WI38 (cell line): ENCODE results near the gene AKR7A2.
"Not testable (repeated sequence)": the region's sequence is repeated elsewhere in the genome, so short reads cannot be mapped to it uniquely, and the experiment has no call there.

ENCODE experiments used
- H3K4me3 ChIP-seq: 2 replicates; pipeline ENCODE4 v1.5.1; 2011; ENCODE audit warnings: low read depth, mild to moderate bottlenecking, control low read depth, low read length
- TF ChIP-seq, protein P1 (sequence below): IDR thresholded peaks from 2 replicates; pipeline ENCODE4 v1.5.1; 2012; ENCODE audit warnings: low read depth, mild to moderate bottlenecking, control low read depth, low read length

Gene AKR7A2

GRCh38 chr1:19294638-19295037, 17.3 kb downstream of the AKR7A2 start:
- no peak overlapping the region for H3K4me3 ChIP-seq
- TF ChIP-seq, protein P1, sequence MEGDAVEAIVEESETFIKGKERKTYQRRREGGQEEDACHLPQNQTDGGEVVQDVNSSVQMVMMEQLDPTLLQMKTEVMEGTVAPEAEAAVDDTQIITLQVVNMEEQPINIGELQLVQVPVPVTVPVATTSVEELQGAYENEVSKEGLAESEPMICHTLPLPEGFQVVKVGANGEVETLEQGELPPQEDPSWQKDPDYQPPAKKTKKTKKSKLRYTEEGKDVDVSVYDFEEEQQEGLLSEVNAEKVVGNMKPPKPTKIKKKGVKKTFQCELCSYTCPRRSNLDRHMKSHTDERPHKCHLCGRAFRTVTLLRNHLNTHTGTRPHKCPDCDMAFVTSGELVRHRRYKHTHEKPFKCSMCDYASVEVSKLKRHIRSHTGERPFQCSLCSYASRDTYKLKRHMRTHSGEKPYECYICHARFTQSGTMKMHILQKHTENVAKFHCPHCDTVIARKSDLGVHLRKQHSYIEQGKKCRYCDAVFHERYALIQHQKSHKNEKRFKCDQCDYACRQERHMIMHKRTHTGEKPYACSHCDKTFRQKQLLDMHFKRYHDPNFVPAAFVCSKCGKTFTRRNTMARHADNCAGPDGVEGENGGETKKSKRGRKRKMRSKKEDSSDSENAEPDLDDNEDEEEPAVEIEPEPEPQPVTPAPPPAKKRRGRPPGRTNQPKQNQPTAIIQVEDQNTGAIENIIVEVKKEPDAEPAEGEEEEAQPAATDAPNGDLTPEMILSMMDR: no peak

DNA sequence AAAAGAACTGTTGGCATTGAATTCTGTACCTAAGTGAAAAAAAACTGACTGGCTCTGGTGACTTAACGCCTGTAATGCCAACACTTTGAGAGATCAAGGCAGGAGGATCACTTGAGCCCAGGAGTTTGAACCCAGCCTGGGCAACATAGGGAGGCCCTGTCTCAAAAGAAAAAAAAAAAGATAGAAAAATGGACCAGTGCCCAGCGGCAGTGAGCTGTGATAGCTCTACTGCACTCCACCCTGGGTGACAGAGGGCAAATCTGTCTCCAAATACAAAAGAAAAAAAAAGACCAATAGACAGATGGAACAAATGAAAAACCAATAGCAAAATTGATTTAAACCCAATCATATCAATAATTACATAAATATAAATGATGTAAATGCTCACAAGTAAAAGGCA, 22.7 kb downstream of the AKR7A2 start:
- H3K4me3 ChIP-seq: no peak overlapping the region
- TF ChIP-seq, protein P1: no peak

GRCh38 chr1:19288324-19289241, 23.4 kb downstream of the AKR7A2 start, which contains the start of gene AKR7A3:
Gene AKR7A3 (minus strand): TSS chr1:19288770. CDS start chr1:19288709, 61 bp downstream.
- peak within 1 kb of the TSS; percentile 29 for H3K4me3 ChIP-seq

DNA sequence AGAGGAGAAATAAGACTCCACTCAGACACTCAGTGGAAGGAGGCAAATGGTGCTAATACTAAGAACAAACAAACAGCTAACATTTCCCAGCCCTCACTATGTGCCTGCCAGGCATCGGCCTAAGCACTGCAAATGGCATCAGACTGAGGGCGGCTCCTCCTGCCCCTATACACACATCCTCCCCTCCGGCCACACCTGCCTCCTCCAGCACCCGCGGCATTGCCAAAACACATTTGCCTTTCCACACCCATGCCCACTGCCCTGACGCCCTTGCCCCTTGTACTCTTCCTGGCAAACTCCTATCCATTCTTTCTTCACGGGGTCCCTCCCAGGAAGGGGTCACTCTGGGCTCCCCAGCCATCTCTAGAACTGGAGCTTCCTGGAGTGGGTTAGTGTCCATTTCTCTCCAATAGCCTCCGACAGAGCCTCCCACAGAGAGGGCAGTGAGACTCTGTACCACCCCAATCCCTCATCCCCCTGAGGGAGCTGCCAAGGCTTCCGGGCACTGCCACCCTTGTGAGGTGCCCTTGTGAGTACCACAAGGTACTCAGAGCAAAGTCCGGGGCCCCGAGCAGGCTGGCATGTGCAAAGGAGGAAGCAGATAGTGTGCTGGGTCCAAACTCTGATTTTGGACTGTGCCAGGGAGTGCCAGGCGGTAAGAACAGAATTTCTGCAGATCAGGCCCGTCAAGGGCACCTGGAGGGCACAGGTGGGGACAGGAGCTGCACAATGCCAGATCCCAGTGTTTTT, 24.3 kb downstream of the AKR7A2 start:
- TF ChIP-seq, protein P1: no peak

GRCh38 chr1:19285807-19286206, 26.1 kb downstream of the AKR7A2 start:
- not testable (repeated sequence) for H3K4me3 ChIP-seq

More for the DNA sequence above, 24.3 kb downstream of the AKR7A2 start:
- H3K4me3 ChIP-seq: no peak overlapping the region

DNA sequence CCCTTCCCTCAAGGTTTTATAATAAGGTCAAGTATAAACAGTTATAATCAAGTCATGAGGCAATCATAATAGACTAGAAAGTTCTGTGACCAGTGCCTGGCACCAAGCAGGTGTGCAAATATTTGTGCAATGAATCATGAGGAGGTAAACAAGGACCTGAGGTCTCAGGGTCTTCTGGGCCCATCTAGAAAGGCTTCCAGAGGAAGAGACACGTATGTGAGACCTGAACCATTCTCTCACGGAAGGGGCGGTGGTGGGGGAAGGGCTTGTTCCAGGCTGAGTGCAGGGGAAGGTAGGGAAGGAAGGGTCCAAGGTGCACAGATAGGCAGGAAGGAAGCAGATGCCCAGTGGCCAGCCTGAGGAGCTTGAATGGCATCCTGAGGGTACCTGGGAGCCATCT, 26.6 kb downstream of the AKR7A2 start:
- not testable (repeated sequence) for H3K4me3 ChIP-seq

- TF ChIP-seq, protein P1: no peak
- H3K4me3 ChIP-seq: no peak overlapping the region
These were observed 27.1 kb downstream of the AKR7A2 start for GRCh38 chr1:19284881-19285280.

- no peak overlapping the region for H3K4me3 ChIP-seq
- TF ChIP-seq, protein P1: no peak
These were observed 28.1 kb downstream of the AKR7A2 start for GRCh38 chr1:19283891-19284290.
